ENCODE measurements around the gene ARL14EP.
A peak's percentile ranks its signal among the peaks of the same experiment; 100 is the strongest.

Gene ARL14EP

DNA sequence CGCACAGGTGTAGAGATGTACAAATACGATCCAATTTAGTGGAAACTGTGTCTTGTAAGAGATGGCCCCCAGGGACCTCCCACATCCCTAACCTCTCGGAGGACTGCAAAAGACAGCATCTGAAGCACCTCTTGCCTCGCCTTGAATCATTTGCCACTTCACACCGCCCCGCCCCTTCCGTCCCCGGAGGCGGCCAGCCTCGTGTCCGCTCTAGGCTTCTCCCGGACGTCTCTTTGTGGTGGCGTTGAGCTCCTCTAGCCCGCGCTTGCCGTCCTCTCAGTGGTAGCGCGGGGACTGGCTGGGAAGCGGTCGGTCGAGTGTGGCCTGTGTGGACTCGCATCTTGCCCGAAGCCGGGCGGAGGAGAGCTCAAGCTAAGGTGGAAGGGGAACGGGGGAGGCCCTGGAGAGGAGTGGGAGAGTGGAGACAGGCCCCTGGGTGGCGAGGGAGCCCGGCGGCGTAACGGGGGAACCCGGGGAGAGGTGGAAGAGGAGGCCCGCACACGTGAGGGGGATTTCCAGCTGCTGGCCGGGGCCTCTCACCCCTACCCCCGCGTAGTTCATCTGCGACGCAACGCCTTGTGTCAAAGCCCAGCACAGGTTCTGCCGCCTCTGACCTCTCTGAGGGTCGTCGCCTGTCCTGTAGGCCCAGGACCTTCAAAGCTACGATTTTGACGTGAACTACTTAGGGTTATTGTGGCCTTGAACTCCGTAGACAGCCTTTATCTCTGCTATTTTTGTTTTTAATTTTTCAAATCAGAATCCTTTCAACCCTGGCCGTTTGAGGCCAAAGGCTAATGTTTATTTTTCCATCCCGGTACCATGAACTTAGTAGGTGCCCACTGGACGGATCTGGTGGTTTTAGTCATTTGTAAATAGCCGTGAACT, at the start of gene ARL14EP:
TSS of gene ARL14EP (plus strand) at position 279 of the 885 bp plus-strand sequence. CDS start 7,845 bp downstream, outside the sequence.
- peak; percentile 87 for DNase-seq (ENCODE audit: low read depth)

DNA sequence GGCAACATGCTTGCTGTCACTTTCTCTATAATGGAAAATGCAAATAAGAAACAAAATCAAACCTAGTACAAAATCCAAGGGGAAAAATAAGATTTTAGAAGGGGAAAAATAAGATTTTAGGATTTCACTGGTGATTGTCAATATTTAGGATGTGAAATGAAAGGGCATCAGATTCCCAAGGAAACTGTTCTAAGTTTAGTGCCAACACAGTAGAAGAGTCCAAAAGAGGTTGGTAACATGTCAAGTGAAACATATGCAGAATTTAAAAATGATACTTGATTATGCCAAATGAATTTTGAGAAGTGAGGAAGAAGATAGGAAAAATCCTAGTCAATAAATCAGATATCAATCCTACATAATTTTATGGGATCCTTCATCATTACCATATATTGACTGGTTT, 45.7 kb upstream of the ARL14EP start:
- no peak for DNase-seq (ENCODE audit: low read depth)

DNA sequence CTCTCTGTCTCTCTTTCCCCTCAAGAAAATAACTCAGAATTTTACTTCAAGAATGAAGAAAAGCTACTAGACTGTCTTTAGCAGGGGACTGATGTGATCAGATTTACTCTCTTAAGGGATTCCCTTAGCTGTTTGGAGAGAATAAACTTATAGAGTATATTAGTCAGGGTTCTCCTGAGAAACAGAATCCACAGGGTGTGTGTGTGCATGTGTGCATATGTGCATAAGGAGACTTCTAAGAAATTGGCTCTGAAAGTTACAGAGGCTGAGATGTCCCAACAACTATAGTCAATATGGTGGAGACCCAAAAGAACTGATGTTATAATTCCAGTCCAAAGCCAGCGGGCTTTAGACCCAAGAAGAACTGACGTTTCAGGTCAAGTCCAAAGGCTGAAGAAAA, 43.1 kb upstream of the ARL14EP start:
- DNase-seq (ENCODE audit: low read depth): no peak

DNA sequence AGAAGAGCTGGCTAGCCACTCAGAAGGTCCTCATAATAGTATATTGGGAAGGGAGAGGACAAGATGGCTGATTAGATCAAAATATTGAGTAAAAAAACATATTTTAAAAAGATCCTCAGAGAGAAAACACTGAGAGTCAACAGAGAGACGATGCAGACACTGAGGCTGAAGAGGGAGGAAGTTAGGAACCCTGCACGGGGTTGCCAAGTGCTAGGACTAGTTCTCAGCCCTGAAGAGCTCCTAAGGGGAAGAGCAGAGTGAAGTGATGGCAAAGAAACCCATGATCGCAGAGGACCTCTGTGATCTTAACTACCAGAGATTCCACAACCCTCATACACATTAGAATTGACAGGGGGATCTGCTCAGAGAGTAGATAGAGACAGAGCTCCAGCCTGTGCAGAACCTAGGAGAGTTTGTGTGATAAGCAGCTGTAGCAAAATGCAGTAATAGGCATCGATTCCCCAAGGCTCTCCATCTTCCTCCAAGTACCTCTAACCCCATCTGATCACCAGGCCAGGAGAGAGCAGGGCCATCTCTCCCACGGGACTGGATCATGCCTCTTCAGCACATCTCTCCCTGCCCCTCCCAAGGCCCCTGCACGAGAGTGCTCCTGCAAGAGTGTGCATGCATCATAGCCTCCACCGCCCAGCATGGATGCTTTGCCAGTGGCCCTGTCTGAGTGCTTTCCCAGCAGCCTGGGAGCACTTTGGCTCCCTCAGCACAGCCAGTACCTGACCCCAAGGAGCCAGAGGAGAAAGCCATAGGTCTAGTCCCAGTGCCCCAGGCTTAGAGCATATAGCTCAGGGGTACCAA, 41.2 kb upstream of the ARL14EP start:
- DNase-seq (ENCODE audit: low read depth): no peak

DNA sequence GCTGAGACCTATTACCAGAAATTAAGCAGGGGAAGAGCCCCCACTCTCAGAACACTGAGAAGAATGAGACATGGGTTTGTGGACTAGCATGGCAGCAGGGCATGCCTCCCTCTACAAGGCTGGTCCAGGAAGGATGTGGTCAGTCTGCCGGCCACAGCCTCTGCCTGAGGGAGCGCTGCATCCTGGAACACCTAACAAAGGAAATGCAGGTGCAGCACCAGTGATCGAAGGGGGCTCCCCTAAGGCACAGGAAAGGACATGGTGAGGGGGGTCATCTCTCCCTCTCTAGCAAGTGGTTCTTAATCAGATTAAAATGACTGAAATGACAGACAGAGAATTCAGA, 40.6 kb upstream of the ARL14EP start:
- peak; percentile 17 for DNase-seq (ENCODE audit: low read depth)

DNA sequence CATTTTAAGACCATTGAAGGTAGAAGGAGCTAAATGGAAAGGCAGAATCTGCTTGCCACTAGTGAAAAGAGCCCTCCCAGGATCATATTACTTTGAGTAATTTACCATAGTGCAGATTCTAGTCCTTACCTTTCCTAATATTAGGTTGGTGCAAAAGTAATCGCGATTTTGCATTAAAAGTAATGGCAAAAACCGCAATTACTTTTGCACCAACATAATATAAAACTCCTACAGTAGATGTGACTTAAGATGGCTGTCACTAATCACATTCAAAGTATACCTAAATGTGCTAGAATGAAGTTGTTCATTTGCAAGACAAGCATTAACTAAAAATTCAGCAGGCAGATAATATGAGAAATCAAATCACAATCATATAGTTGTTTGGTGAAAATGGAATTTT, 38.1 kb upstream of the ARL14EP start:
- DNase-seq (ENCODE audit: low read depth): no peak

DNA sequence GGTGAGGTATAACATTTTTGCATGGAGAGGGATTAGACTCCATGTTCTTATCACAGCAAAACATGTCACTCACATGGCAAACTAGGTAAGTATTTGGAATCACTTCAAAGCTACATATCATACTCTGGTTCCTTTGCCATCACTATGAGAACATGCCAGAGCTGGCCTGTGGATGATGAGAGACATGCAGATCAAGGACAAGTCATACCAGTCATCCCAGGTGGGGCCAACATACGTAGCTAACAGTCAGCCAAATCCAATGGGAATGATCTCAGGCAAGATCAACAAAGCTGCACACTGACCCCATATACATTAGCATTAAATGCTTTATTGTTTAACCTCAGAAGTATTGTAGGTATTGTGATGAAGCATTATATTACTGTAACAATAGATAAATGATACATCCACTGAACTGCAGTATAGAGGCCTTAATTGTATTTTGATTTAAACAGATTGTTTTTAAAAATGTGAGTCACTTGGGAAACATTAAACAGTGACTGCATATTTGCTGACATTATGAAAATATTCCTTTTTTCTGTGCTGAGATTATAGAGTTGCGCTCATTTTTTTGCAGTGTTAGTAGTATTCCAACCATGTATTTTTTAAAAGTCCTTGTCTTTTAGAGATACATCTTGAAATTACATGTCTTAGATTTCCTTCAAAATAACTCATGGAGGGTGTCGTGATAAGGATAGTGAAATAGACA, 37.3 kb upstream of the ARL14EP start:
- no peak for DNase-seq (ENCODE audit: low read depth)

DNA sequence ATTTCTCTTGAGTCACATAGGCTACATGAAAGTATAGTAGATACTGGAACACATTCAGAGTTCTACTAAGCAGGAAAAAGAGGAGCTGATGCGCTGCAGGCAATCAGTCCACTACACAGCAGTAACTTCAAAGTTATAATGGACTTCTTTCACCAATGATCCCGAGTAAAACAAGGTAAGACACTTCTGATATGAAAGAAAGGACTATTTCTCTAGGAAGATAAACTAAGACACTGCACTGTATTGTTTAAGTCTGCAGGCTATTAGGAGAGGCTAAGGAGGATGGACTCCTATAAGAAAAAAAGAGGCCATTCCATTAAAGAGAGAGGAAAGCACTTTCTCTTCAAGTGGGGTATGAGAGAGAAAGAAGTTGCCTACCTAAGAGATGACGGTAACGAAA, 31.6 kb upstream of the ARL14EP start:
- DNase-seq (ENCODE audit: low read depth): no peak

DNA sequence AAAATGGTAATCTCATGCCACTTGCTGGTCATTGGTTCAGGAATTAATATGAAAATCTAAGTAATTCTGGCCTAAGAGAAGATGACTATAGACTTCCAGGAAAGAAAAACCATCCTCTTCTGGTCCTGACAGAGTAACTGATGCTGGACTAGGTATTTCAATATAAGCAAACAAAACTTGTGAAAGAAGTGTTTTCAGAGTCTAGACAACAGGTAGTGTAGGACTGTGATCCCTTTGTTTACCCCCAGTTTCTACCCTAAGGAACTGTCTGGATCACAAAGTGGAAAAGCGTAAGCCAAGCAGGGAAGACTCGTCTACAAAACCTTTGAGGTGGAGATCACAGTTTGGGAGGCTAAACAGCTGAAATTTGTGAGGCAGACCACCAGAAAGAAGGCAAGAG, 30.4 kb upstream of the ARL14EP start:
- no peak for DNase-seq (ENCODE audit: low read depth)

DNA sequence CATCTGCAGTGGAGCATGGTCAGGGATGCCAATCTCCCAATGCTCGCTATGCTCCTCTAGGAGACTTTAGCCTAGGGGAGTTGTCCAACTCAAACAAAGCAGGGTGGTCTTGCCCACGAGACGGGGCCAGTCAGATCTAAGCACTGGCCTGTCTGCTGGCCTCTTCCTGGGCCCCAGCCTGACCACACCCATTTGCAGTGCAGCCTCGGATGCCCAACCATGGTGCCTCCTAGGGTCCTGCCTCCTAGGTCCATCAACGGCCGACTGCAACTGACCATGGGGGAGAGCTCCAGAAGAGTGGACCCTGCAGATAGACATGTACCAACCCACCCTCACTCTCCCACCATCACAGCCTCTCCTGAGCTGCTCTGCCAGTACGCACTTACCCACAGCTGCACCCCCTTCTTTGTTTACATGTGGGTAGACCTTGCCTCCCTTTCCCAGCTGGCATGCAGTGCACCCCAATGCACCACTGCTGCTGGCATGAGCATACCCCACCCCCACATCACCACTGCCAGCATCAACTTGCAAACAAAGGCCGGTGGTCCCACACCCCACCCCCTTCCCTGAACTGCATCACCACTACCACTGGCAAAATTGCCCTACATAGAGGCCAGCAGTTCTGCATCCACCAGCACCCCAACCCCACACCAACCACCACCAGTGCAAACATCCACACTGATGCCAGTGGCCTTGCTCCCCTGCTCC, 27.6 kb upstream of the ARL14EP start:
- DNase-seq (ENCODE audit: low read depth): no peak

DNA sequence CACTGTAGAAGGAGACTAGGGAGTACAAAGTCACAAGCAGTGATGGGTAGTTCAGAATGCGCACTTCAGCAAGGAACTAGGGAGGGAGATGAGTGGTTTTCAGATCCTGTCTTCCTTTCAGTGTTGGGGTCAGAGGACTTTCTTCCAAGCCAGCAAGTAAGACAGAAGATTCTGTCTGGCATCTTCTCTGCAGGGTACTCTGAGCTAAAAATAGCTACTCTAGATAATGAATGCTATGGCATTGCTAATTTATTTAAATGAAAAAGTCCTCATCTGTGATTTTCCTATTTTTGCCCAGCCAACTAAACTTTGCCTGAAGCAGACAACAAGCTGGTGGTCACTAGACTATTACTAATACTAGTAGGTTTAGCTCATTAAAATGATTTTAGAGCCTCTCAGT, 18.3 kb upstream of the ARL14EP start:
- DNase-seq (ENCODE audit: low read depth): no peak

DNA sequence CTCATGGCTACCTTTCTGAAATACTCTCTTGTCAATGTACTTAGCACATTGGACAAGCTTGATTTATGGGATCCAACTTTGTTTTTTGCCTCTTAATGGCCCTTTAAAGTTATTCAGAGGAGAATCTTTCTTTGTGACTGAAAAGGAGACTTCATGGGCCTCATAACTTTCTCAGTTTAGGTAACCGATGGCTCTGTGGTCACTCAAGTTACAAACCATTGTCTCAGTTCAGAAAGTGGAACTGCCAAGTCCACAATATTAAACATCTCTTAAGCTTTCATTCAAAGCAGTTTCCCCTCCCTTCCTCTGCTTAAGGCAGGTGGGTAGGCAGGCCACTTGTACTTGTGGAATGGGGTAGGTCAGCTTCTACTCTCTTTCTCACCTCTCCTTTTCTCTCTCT, 12.3 kb upstream of the ARL14EP start:
- no peak for DNase-seq (ENCODE audit: low read depth)

DNA sequence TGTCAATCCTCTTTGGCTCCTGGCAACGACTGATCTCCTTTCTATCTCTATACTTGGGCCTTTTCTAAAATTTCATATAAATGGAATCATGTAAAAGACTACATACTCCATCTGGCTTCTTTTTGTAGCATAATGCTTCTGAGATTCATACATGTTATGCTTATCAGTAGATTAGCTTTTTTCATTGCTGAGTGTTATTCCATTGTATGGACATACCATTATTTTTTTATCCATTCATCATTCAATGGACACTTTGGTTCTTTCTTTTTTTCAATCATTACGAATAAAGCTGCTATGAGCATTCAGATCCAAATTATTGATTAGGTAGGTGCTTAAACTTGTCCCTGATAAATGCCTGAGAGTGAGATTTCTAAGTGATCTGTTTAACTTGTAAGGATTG, 11.7 kb upstream of the ARL14EP start:
- no peak for DNase-seq (ENCODE audit: low read depth)

DNA sequence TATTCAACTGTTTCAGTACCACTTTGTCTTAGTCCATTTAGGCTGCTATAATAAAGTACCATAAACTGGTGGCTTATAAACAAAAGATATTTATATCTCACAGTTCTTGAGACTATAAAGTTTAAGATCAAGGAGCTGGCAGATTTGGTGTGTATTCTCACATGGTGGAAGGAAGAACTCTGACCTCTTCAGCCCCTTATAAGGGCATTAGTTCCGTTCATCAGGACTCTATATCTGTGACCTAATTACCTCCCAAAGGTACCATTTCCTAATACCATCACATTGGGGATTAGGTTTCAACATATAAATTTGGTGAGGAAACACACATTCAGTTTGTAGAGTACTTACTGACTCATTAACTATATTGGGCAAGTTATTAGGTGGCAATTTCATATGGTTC, 10.7 kb upstream of the ARL14EP start:
- no peak for DNase-seq (ENCODE audit: low read depth)

DNA sequence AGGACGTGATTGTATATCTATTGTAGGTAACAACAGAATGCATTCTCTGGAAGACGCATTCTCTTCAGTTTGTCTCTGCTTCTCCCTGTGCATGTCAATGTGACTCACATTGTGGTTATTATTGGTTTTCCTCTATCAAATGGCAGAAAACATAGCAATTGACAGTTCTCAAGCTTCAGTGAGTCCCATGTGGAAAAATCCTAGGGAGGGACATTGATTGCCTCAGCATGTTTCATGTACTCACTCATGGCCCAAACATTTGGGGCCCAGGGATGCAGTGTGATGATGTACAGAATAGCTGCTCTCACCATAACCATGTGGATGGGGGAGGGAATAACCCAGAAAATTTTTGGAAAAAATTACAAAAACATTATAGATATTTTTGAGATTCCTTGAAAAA, 9.3 kb upstream of the ARL14EP start:
- no peak for DNase-seq (ENCODE audit: low read depth)

DNA sequence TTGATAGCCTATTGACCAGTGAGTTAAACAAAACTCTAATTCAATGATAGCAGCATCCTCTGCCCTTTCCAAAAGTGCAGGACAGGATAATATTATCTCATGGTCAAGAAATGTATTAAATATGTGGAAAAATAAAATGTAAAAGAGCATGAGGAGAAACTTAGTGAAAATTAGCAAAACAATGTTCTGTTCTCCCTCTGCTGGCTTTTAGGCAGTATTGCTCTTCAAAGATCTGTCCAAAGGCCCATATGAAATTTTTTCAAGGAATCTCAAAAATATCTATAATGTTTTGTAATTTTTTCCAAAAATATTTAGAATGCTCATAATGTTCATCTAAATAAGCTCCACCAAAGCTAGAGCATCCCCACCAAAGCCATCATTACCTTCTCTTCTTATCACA, 8.3 kb upstream of the ARL14EP start:
- DNase-seq (ENCODE audit: low read depth): no peak

DNA sequence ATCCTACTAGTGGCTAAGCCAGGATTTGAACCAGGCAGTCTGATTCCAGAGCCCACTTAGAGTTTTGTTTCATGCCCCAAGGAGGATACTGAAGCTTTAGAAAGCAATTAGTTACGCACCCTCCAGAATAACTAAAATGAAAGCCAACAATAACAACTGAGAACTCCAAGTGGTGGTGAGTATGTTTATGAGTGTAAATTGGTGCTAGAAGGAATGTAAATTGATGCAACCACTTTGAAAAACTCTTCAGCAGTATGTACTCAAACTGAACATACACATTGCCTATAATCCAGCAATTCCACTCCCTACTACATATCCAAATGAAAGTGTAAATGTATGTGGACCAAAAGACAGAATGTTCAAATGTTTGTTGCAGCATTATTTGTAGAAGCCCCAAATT, 6.7 kb upstream of the ARL14EP start:
- no peak for DNase-seq (ENCODE audit: low read depth)

DNA sequence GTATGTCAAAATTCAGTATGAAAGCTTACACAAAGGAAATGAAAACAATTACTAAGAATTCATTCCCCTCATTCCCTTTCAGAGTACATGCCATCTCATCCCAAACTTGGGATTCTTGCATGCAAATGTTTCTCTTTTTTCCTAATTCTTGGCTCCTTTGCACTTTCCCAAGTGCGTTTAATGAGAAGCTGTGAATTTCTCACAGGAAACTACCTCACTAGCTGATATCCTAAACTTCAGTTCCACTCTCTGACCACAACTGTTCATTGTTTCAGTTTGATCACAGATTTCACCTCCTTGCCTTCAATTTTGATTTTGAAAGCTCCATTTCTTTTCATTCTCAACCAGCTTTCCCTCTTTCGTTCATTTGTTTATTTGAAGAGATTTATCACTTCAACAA, 5.9 kb upstream of the ARL14EP start:
- DNase-seq (ENCODE audit: low read depth): no peak

DNA sequence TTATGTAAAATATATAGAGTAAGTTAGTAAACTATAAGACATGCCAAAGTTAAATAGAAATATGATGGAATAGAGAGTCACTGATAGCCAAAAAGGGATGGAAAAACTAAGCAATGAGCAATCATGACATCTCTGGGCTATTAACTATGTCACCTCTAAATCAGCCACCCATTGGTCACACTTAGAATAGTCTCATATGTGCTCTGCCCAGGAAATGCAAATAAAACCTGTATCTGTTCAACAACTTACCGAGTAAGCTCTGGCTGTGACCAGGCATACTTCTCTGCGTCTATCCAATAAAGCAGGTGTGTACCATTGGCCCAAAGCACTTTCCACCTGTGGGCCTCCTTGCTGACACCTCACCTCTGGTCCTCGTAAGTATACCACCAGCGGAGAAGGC, 1.6 kb upstream of the ARL14EP start:
- no peak for DNase-seq (ENCODE audit: low read depth)

DNA sequence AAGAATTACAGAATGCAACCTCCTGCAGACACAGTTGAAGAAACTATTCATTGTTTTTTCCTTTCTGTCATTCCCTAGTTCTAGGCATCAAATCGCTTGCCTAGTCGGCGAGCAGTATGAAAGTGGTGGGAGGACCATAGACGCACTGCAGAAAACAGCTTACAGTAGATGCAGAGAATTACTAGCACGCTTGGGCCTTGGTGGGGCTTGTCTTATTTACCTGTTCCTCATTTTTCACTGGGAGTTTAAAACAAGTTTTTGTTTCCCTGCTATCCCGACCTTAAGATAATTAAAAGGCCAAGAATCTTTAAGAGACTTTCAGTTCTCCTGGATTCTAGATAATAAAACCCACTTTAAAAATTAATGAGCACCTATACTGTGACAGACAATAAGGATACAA, 713 bp upstream of the ARL14EP start:
- DNase-seq (ENCODE audit: low read depth): no peak

DNA sequence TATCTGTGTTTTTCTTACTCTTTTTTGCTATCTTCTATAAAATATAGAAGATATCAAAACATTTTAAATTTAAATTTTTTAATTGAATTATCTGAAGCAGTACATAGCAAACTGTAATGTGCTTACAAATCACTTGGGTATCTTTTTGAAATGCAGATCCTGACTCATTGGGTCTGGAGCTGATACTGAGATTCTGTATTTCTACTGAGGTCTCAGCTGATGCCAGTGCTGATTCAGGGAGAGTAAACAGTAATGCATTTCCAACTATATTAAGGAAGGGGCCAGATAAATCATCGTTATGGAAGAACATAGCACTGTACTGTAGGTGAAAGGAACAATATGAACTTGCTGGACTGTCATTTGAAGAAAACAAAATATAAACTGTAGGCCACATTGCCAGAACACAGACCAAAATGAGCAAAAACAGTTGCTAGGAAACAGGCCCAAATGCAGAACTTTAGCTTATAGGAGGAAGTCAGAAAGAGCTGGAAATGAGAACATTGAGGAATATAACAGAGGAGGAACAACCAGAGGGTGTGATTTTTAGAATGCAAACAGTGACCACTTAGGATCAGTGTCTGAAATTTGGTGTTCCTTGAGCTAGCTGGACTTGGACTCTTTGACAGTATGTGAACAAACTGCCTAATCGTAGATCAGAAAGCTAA, 3.3 kb downstream of the ARL14EP start:
- DNase-seq (ENCODE audit: low read depth): no peak

DNA sequence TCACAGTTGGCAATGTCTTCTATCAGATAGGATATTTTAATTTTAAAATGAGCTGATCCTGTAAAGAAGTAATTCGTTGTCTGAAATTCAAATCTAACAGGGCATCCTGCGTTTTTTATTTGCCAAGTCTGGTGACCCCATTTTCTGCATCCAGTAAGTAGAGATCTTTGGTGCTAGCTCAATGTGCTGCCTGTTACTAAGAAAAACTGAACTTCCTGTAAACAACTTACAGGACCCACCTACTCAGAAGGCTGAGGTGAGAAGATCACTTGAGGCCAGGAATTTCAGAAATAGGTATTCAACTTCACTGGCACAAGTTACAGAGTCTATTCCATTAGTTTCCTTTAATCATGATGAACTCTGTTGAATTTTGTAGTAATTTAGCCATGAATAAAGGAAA, 4.0 kb downstream of the ARL14EP start:
- DNase-seq (ENCODE audit: low read depth): no peak
